Islet precursor cell (in vitro differentiated cells): ENCODE results near the gene ZNF586.
A peak's percentile ranks its signal among the peaks of the same experiment; 100 is the strongest.

Source experiments
- DNase-seq: peaks from one replicate; pipeline ENCODE4 v3.0.0-alpha.2; 2018

The ZNF586 gene

DNA sequence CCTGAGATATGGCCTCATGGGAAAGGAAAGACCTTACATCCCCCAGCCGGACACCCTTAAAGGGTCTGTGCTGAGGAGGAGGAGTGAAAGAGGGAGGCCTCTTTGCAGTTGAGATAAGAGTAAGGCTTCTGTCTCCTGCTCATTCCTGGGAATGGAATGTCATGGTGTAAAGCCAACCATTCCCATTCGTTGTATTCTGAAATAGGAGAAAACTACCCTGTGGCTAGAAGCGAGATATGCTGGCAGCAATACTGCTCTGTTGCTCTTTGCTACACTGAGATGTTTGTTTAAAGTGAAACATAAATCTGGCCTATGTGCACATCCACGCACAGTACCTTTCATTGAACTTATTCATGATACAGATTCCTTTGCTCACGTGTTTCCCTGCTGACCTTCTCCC lies 59.8 kb downstream of the ZNF586 start:
- no peak for DNase-seq

DNA sequence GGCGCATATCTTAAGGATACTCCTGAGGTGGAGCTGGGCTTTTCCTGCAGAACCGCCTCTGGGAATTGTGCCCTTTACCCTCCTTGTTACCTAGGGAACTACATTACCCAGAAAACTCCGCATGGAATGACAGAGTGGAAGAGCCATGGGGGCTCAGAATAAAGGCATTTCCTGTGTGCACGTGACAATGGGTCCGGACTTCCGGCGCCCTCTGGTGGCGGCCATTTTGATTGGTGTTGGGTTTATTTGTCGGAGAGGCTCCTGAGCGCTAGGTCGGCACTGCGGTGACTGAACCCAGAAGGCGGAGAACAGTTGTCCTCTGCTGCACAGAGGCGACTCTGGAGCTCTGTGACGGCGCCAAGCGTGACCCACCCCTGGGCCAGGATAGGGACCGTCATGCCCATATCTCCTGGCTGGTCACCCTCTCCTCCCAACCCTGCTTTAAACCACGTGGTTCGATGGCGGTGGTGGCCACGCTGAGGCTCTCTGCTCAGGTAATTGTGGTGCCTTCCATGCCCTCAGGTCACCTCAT lies 60.7 kb downstream of the ZNF586 start, which contains the start of gene ZNF587B:
Gene ZNF587B (plus strand): TSS at position 229 of the 532 bp plus-strand sequence. CDS start 230 bp downstream, at position 459.
- peak; percentile 97 for DNase-seq
